WERI-Rb-1 (cell line): ENCODE results near the gene ADAMTS13.

Experiments
- DNase-seq: peaks from one replicate; pipeline ENCODE4 v3.0.0-alpha.2; 2020
- H3K27ac ChIP-seq: fragments of 250-450 bp; sonication (Bioruptor Pico); 2 replicates; pipeline ENCODE4 v1.5.1; 2020; ENCODE audit warnings: mild to moderate bottlenecking, moderate library complexity
- H3K27me3 ChIP-seq: fragments of 250-450 bp; sonication (Bioruptor Pico); 2 replicates; pipeline ENCODE4 v1.5.1; 2021; ENCODE audit warnings: mild to moderate bottlenecking, low read depth, moderate library complexity; ENCODE audit not compliant: insufficient read depth, severe bottlenecking
- H3K36me3 ChIP-seq: fragments of 250-450 bp; sonication (Bioruptor Pico); 2 replicates; pipeline ENCODE4 v1.5.1; 2020; ENCODE audit warnings: mild to moderate bottlenecking, moderate library complexity
- H3K4me3 ChIP-seq: 2 replicates; pipeline ENCODE4 v1.5.1; 2011; ENCODE audit warnings: low read depth, mild to moderate bottlenecking, control low read depth, low read length
- H3K9me3 ChIP-seq: fragments of 250-450 bp; sonication (Bioruptor Pico); 2 replicates; pipeline ENCODE4 v1.5.1; 2021; ENCODE audit warnings: mild to moderate bottlenecking, moderate library complexity; ENCODE audit not compliant: severe bottlenecking
- CTCF ChIP-seq: IDR thresholded peaks from 2 replicates; pipeline ENCODE4 v1.5.1; 2011; ENCODE audit warnings: low read depth, mild to moderate bottlenecking, control low read depth, inconsistent platforms, low read length

ADAMTS13 gene

GRCh38 chr9:133417541-133418461, 4.4 kb upstream of the ADAMTS13 start, which contains the start of gene REXO4:
Gene REXO4, minus strand, starts transcription at chr9:133418010. Its CDS starts 166 bp downstream, at chr9:133417844.
- Histone ChIP-seq H3K36me3 (peaks cover 38% of the 10 kb centered on the region), H3K27me3 (no peaks in the 10 kb centered on the region), H3K27ac (peak within 1 kb of the TSS; percentile 87), H3K4me3 (peak within 1 kb of the TSS; percentile 92), H3K9me3 (no peaks in the 10 kb centered on the region)
- peak; percentile 90 for DNase-seq
- no peak for TF ChIP-seq CTCF

GRCh38 chr9:133419005-133419404, 3.2 kb upstream of the ADAMTS13 start:
- Histone ChIP-seq H3K4me3 (no peak overlapping the region), H3K27ac (no peak overlapping the region), H3K36me3 (peaks cover 27% of the 10 kb centered on the region), H3K27me3 (no peaks in the 10 kb centered on the region), H3K9me3 (no peaks in the 10 kb centered on the region)
- TF ChIP-seq CTCF: no peak
- DNase-seq: no peak

- Histone ChIP-seq H3K4me3 (no peak overlapping the region), H3K27me3 (no peaks in the 10 kb centered on the region), H3K36me3 (peaks cover 13% of the 10 kb centered on the region), H3K27ac (no peak overlapping the region), H3K9me3 (no peaks in the 10 kb centered on the region)
- no peak for DNase-seq
- TF ChIP-seq CTCF: no peak
These were observed 1.8 kb upstream of the ADAMTS13 start for GRCh38 chr9:133420392-133420827.

- DNase-seq: no peak
- no peaks in the 10 kb centered on the region for H3K36me3 ChIP-seq
These were observed 1.0 kb downstream of the ADAMTS13 start for GRCh38 chr9:133423216-133423615.

GRCh38 chr9:133424187-133424586, 2.0 kb downstream of the ADAMTS13 start:
- Histone ChIP-seq H3K27ac (no peak overlapping the region), H3K27me3 (no peaks in the 10 kb centered on the region), H3K36me3 (no peaks in the 10 kb centered on the region), H3K4me3 (no peak overlapping the region), H3K9me3 (no peaks in the 10 kb centered on the region)
- DNase-seq: no peak
- no peak for TF ChIP-seq CTCF

More at GRCh38 chr9:133423216-133423615, 1.0 kb downstream of the ADAMTS13 start:
- no peak overlapping the region for H3K4me3 ChIP-seq
- H3K27me3 ChIP-seq: no peaks in the 10 kb centered on the region
- H3K9me3 ChIP-seq: no peaks in the 10 kb centered on the region
- H3K27ac ChIP-seq: no peak overlapping the region
- TF ChIP-seq CTCF: no peak
